Skin epidermis (tissue), 12 donors: ENCODE measurements around the gene ARFIP2.
A peak's percentile ranks its signal among the peaks of the same experiment; 100 is the strongest.
"Not testable (repeated sequence)": the region's sequence is repeated elsewhere in the genome, so short reads cannot be mapped to it uniquely, and the experiment has no call there.

Experiments
- H3K27ac ChIP-seq, 21 experiments: fragments of 200-600 bp; sonication (generic) in 11 of 21; one replicate each; pipeline ENCODE4 v1.5.0; 2020; ENCODE audit warnings: mild to moderate bottlenecking in 3 of 21, inconsistent platforms in 2 of 21, moderate library complexity in 2 of 21
- H3K4me3 ChIP-seq, 7 experiments: fragments of 200-600 bp; sonication (generic) in 2 of 7; one replicate each; pipeline ENCODE4 v1.5.0; 2020; ENCODE audit warnings: inconsistent platforms in 2 of 7, mild to moderate bottlenecking in 2 of 7, moderate library complexity in 1 of 7

ARFIP2 gene, protein sequence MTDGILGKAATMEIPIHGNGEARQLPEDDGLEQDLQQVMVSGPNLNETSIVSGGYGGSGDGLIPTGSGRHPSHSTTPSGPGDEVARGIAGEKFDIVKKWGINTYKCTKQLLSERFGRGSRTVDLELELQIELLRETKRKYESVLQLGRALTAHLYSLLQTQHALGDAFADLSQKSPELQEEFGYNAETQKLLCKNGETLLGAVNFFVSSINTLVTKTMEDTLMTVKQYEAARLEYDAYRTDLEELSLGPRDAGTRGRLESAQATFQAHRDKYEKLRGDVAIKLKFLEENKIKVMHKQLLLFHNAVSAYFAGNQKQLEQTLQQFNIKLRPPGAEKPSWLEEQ

DNA sequence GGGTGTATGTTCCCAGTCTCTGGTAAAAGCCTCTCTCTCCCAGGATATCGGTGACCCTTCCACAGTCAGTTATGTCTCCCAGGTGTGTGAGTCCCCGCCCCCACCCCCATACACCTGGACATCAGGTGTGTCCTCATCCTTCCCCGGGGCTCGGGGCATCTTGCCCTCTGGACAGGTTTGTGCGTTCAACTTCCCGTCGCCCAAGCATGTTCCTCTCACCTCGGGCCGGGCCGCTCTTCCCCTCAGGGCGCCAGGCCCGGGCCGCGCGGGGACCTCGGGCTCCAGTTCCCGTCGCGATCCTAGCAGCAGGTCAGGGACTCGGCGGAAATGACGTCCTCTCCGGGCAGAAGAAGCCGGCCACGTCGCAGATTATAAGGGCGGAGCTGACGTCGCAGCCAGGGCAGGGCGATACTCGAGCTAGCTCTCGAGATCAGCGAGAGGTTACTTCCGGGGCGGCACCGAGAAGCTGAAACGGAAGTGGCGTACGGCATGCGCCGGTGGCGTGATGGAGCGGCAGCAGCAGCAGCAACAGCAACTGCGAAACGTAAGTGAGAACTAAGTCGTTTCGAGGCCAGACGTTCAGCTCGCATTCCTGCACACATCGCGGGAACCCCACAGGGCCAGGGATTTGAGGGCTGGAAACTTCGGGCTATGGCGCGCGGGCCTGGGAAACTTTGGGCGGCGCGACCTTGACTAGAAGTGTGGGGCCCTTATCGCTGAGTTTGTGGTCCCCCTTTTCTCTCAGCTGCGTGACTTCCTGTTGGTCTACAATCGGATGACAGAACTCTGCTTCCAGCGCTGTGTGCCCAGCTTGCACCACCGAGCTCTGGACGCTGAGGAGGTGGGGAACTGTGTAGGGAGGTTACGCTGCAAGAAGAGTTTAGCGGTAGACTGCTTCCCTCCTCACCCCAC lies at the start of gene ARFIP2, which contains the start of gene TIMM10B:
Gene ARFIP2, minus strand, starts transcription at position 320 of the 912 bp plus-strand sequence. CDS start 910 bp downstream, outside the sequence.
Gene TIMM10B, plus strand, starts transcription at position 490 of the 912 bp plus-strand sequence. Its CDS starts 16 bp downstream, at position 506.
- peak within 1 kb of the TSS; percentile 71 to 98 (median 90) for H3K27ac ChIP-seq

DNA sequence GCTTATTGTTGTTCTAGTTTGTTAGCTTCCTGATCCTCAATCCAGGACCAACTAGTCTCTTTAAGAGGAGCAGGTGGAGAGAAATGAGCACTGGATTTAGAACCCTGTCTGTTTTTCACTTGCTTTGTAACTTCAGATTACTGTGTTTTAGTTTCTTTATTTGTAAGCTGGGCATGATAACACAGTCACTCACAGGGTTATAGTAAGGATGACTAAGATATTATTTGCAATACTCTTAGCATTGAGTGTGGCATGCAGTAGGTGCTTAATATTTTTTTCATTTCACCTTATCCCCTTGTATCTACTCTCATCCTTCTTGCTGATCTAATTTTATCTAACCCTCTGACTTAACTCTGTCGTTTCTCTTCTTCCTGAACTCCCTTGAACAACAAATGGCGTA lies 49.7 kb upstream of the ARFIP2 start:
- Histone ChIP-seq H3K4me3 (no peak overlapping the region), H3K27ac (no peak overlapping the region)

More for the DNA sequence above, at the start of gene ARFIP2, which contains the start of gene TIMM10B:
- peak within 1 kb of the TSS; percentile 53 to 82 (median 71) for H3K4me3 ChIP-seq

DNA sequence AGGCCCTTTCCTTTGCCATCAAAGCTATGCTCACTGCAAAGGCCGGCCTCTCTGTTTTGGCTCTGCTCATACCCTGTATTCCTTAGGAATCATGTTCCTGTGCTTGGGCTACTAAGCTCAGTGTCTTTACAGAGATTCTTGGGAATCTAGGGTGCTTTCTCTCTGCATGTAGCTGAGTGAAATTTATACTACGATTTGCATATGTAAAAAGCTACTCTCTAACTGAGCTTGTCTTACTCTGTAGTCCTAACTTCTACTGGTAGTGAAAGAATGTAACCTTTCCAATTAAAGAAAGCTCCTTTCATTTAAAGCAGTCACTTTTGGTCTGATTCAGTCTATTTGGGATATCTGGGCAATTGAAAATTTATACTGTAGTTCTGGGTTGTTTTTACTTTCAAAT lies 48.1 kb upstream of the ARFIP2 start:
- Histone ChIP-seq H3K4me3 (no peak overlapping the region), H3K27ac (no peak overlapping the region)

DNA sequence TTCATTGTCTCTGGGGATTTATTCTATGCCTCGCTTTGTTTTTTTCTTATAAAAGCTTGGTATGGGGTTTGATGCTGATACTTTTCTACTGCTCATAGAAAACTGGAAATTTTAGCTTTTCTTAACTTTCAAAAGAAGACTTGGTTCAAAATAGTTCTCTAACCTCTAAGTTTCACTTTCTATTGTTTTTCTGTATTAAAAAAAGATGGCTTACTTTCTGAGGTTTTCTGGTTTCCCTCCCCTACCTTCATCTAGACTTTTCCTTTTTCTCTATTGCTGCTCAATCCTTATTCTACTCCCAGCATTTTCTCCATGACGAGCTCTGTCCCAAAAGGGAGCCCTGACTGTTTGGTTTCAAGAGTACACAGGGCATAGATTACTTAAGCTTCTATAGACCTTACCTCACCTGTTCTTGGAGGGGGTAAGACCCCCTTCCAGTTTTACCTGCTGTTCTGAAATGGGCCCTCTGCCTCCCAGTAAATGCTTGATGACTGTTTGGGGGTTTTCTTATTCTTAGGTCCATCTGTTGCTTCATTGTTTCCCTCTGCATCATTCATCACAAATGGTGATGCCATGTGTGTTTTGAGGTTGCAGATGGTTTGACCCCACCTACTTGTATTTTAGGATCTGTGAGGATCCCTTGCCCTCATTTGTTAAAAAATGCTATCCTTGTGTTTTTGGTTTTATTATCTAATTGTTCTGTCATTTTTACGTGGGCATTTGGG lies 45.4 kb upstream of the ARFIP2 start:
- peak overlapping the region in 1 of 21 experiments; percentile 27 for H3K27ac ChIP-seq
- no peak overlapping the region for H3K4me3 ChIP-seq

DNA sequence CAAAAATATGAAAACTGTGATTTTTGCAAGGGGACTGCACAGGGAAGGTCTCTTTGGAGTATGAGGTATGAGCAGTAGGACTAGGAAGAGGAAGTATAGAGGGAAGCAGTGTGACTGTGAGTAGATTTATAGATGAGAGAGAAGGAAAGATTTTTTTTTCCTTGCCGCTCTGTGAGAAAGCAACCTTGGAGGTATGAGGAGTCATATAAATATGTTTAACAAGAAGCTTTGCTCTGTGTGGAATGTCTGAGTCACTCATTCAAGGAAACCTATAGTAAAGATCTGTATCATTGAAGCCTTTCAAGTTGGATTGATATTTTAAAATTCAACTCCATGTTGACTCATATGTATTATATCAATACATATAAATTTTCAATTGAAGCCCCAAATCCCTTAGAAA lies 42.1 kb upstream of the ARFIP2 start:
- H3K4me3 ChIP-seq = no peak overlapping the region
- H3K27ac ChIP-seq = no peak overlapping the region

DNA sequence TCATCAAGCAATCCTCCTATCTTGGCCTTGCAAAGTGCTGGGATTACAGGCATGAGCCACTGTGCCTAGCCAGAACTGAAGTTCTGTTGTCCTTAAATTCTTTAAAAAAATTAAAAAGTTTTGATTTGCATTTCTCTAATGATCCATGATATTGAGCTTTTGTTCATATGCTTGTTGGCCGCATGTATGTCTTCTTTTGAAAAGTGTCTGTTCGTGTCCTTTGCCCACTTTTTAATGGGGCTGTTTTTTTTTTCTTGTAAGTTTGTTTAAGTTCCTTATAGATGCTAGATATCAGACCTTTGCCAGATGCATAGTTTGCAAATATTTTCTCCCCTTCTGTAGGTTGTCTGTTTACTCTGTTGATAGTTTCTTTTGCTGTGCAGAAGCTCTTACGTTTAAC lies 40.8 kb upstream of the ARFIP2 start:
- H3K4me3 ChIP-seq, H3K27ac ChIP-seq: not testable (repeated sequence)

DNA sequence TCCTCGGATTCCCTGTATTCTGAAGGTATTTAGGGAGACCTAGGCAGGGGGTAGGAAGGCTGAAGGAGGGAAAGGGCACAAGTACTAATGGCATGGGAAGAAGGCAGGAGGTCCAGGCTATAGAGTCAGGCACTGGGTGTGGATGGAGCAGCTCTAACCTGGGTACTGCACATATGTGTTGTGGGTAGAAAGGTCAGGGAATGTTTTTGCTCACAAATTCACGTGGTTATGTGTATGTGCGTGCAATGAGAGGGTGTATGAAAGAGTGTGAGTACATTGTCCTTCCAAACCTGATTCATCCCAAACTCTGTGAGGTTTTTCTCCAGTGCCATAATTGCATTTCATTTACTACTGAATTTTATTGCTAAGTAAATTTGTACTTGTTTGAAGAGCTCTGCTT lies 39.1 kb upstream of the ARFIP2 start:
- no peak overlapping the region for H3K27ac ChIP-seq
- H3K4me3 ChIP-seq = no peak overlapping the region

DNA sequence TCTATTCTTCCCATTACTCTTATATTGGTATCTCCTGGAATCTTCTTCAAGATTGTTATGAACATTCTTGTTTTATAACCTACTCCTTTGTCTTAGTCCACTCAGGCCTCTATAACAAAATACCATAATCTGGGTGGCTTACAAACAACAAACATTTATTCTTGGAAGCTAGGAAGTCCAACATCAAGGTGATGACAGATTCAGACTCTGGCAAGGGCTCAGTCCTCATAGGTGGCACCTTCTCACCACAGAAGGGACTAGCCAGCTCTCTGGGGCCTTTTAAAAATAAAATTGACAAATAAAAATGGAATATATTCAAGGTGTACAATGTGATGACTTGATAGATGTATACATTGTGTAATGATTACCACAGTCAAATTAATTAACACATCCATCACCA lies 35.7 kb upstream of the ARFIP2 start:
- H3K4me3 ChIP-seq = no peak overlapping the region
- no peak overlapping the region for H3K27ac ChIP-seq

DNA sequence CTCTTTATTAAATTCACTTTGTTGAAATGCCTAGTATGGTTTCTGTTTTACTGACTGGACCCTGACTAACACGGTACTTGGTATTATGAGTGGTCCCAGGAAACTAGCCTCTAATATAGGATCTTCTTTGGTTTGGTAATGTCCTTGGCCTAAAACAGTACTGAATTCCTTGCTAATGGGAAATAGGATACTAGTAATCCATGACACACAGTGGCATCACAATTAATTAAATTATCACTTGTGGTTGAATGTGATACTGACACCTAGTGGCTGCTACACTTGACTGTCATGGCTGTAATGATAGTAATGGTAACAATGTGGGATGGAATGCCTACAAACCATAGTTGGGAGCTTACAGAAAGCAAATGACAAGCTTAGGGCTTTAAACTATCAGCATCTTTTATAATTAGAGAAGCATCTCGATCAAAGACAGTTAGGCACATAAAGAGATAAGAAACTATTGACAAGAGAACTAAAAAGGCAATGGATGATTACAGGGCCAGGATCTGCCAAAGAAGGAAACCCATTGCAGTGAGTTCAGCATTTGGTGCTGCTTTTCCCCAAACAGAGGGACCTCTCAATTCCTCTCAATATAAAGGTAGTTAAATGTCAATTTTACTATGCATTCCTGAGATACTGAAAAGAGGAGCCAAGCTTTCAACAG lies 24.6 kb upstream of the ARFIP2 start:
- Histone ChIP-seq H3K4me3 (no peak overlapping the region), H3K27ac (no peak overlapping the region)

DNA sequence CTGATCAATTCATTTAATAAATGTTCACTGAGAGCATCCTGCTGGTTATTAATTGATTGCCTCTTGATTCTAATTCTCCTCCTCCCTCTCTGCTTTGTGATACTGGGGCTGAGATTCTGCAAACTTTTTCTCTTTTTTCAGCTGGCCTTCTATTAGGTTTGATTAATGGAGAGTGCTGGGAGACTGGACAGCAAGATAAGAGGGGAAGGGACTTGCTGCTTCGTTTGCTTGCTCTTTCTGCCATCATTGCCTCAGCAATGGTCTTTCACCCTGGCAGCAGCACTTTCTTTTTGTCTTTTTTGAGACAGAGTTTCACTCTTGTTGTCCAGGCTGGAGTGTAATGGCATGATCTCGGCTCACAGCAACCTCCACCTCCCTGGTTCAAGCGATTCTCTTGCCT lies 23.0 kb upstream of the ARFIP2 start:
- Histone ChIP-seq H3K4me3 (no peak overlapping the region), H3K27ac (no peak overlapping the region)

DNA sequence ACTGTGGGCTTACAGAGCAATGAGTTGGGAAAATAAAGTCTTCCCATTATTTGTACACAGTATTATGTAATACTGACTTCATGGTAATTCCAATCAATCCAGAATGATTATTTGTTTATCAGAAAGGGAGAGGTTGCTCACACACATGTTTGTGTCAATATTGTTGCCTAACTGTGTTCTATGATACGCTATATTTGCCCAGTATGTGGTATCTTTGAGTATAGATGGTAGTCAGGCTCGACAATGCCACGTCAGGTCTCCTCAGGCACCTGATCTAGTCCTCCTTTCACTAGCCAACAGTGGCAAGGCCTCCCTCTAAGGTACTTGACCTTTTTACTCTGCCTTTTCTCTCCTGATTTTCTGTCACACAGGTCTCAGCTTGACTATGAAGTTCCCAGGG lies 21.3 kb upstream of the ARFIP2 start:
- no peak overlapping the region for H3K4me3 ChIP-seq
- no peak overlapping the region for H3K27ac ChIP-seq

DNA sequence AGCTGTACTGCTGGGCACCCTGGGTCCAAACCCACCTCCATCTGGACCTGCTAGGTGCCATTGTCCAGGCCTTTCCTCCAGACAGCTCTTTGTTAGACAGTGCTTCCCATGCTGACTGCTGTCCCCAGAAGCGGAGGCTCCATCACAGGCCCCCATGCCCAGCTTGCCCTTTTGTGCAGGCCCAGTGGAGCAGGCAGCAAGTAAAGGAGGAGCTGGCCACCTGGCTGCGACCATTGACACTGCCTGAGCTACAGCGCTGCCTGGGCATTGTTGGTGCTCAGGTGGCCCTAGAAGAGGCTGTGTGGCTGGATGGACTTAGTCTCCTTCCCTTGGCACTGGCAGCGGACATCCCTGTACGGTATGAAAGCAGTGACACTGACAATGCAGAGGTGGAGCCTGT lies 17.4 kb upstream of the ARFIP2 start:
- peak overlapping the region in 1 of 21 experiments; percentile 49 for H3K27ac ChIP-seq
- H3K4me3 ChIP-seq = no peak overlapping the region

DNA sequence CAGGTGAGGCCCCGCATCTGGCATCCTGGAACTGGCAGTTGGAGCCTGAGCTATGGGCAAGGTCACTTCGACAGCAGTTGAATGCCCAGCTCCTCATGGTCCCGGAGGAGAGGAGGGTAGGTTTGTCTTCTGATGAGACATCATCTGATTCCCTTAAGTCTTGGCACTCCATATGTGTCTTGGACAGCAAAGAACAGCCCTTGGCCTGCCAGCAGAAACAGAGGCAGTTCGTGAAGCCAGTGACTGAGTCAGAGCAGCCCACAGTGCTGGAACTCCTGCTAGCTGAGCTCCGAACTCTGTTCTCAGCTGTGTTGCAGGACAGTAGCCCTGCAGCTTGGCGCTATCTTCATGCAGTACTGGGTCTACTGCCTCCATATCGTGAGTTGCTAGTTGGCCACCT lies 17.0 kb upstream of the ARFIP2 start:
- Histone ChIP-seq H3K4me3 (no peak overlapping the region), H3K27ac (peak overlapping the region in 1 of 21 experiments; percentile 49)

DNA sequence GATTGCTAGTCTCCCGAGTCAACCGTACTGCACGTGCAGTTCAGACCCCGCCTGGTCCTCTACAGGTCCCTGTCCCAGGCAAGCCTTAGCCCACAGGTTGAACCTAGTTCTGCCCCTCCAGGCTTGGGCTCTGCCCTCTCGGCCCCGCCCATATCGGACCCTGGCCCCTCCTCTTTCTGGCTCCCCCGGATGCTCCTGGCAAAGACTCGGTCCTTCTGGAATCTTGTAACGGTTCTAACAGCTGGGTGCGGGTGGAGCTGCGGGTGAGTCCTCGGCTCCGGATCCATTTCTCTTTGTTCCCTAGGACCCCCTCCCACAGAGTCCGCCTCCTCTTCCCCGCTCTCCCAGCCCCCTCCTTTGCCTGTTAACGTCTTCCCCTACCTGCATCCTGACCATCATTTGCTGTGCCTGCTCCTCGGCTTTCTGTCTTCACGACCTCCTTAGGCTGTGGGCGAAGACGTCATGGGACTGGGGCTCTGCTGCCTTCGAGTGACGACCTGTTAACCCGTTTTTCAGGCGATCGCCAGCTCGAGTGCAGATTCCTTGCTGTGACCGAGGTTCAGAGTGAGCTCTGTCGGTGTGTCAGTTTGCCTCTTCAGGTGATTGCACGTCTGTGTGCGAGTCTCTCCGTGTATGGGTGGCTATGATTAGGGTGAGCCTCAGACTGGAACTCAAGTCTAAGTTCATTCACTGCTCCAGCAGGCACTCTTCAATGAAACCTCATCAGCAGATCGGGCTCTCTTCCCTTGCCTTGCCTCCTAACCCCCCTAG lies 16.1 kb upstream of the ARFIP2 start, which contains the start of gene DNHD1:
Gene DNHD1, plus strand, starts transcription at position 212 of the 771 bp plus-strand sequence. CDS start 936 bp downstream, outside the sequence.
- no peak within 1 kb of the TSS for H3K27ac ChIP-seq
- H3K4me3 ChIP-seq = no peak within 1 kb of the TSS

DNA sequence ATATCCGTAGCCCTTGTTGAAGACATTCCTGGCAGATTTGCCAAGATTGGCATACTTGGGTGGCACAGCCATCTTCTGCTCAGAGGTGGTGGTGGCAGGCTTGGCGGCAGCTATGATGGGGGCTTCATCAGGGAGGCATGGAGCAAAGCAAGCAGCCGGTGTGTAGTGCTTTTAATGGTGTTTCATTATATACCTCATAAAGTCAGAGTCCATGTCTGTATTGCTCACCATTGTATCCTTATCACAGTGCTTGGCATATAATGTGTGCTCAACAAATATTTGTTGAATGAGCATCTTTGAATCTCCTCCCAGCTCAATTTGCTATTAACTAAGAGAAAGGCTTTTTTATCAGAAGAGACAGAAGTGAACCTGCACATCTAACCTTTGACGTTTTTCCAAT lies 8.2 kb upstream of the ARFIP2 start:
- H3K4me3 ChIP-seq = no peak overlapping the region
- no peak overlapping the region for H3K27ac ChIP-seq

DNA sequence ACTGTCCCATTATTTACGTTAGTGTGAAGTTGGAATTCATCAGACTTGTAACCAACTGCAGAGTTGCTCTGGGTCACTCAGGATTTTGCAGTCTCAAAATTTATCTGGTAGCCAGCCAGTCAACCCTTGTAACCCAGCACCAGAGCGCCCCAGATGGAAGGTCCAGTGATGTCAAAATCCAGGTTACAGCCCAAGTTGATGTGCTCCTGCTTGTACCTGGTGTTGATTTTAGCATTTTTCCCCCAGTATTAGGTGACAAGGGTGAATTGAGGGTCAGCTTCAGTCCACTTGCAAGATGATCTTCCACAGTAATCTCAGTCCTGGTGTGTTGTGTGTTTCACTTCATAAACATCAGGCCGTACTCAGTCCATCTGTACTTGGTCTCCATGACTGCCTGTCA lies 7.7 kb upstream of the ARFIP2 start:
- no peak overlapping the region for H3K4me3 ChIP-seq

DNA sequence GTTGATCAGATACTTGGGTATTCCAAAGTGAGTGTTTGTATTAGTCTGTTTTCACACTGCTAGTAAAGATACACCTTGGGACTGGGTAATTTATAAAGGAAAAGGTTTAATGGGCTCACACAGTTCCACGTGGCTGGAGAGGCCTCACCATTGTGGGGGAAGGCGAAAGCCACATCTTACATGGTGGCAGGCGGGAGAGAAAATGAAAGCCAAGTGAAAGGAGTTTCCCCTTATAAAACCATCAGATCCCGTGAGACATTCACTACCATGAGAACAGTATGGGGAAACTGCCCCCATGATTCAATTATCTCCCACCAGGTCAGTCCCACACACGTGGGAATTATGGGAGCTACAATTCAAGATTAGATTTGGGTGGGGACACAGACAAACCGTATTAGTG lies 7.2 kb upstream of the ARFIP2 start:
- Histone ChIP-seq H3K27ac (no peak overlapping the region), H3K4me3 (no peak overlapping the region)

More for the DNA sequence above, 7.7 kb upstream of the ARFIP2 start:
- no peak overlapping the region for H3K27ac ChIP-seq

DNA sequence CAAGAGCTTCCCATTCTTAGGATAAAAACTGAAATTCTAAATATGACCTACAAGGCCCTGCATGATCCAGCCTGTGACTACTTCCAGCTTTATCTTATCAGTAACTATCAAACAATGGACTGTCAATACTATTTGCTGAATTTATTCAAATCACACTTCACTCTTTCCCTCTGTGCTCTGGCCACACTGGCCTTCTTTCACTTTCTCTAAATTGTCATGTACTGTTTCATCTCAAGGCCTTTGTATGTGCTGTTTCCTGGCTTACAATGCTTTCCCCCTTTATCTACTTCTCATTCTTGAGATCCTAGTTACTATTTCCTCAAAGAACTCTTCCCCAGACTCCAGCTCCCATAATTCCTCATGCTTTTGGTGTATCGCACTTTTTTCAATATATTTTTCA lies 5.8 kb upstream of the ARFIP2 start:
- Histone ChIP-seq H3K4me3 (no peak overlapping the region), H3K27ac (peak overlapping the region in 1 of 21 experiments; percentile 24)

DNA sequence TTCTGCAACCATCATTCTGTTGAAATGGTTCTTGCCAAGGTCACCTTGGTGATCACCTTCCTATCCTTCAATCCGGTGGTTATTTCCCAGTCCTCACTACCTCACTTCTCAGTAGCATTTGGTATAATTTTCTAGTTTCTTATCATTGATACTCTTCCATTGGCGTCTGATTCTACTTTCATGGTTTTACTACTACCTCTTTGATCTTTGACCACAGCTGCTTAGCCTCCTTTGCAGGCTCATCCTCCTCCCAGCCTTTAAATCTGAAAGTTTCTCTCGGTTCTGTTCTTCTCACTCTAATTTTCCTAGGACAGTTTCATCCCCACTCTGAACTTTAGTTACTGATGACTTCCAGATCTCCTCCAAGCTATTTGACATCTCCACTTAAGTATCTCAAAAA lies 5.1 kb upstream of the ARFIP2 start:
- Histone ChIP-seq H3K4me3 (no peak overlapping the region), H3K27ac (peak overlapping the region in 1 of 21 experiments; percentile 24)
